Erythroblast (primary cell): ENCODE results near the gene PARM1.

ENCODE experiments used
- DNase-seq, 2 experiments: peaks; one replicate each; lab custom pipeline; 2025; lab: John Stamatoyannopoulos, UW
- GATA1 ChIP-seq: IDR thresholded peaks from 2 replicates; pipeline ENCODE4 v1.6.1; 2011; ENCODE audit warnings: low read depth, mild to moderate bottlenecking, control low read depth, low read length, moderate library complexity
- POLR2A ChIP-seq: IDR thresholded peaks from 2 replicates; pipeline ENCODE4 v1.6.1; 2011; ENCODE audit warnings: mild to moderate bottlenecking, low read length

The PARM1 gene

GRCh38 chr4:74950882-74951281, 18.0 kb downstream of the PARM1 start:
- DNase-seq = no peak
- no peak for TF ChIP-seq POLR2A
- TF ChIP-seq GATA1 = no peak

GRCh38 chr4:74953647-74954046, 20.7 kb downstream of the PARM1 start:
- no peak for DNase-seq
- TF ChIP-seq GATA1 (no peak), POLR2A (no peak)

DNA sequence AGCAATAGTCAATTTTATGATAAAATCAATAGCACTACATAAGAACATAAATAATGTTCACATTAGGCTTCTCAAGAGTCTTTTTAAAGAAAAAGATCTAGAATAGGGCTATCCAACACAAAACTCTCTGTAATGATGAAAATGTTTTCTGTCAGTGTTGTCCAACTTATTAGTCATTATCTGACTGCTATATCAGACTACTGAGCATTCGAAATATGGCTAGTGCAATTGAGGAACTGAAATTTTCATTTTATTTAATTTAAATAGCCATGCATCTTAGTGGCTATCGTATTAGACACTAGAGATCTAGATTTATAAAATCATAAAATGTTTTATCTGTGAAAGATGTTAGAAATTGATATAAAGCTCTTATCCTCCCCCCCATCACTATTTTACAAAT, 26.0 kb downstream of the PARM1 start:
- no peak for TF ChIP-seq GATA1
- no peak for TF ChIP-seq POLR2A
- no peak for DNase-seq

DNA sequence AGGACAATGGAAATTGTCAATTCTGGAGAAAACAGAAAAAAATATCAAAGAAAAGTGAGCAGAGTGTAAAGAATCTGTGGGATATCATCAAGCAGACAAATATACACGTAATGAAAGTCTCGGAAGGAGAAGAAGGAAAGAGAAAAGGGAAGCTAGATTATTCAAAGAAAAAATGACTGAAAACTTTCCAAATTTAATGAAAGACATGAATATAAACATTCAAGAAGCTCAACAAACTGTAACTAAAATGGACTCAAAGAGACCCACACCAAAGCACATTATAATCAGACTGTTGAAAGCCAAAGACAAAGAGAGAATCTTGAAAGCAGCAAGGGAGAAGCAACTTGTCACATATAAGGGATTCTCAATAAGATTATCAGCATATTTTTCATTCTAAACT, 28.3 kb downstream of the PARM1 start:
- TF ChIP-seq GATA1 (no peak), POLR2A (no peak)
- no peak for DNase-seq

- TF ChIP-seq GATA1 (no peak), POLR2A (no peak)
- DNase-seq = no peak
Measured at GRCh38 chr4:74962584-74962983, 29.7 kb downstream of the PARM1 start.

GRCh38 chr4:74964311-74964710, 31.4 kb downstream of the PARM1 start:
- TF ChIP-seq POLR2A (no peak), GATA1 (no peak)
- DNase-seq = no peak

- no peak for TF ChIP-seq POLR2A
Measured at GRCh38 chr4:74967324-74967723, 34.4 kb downstream of the PARM1 start.

DNA sequence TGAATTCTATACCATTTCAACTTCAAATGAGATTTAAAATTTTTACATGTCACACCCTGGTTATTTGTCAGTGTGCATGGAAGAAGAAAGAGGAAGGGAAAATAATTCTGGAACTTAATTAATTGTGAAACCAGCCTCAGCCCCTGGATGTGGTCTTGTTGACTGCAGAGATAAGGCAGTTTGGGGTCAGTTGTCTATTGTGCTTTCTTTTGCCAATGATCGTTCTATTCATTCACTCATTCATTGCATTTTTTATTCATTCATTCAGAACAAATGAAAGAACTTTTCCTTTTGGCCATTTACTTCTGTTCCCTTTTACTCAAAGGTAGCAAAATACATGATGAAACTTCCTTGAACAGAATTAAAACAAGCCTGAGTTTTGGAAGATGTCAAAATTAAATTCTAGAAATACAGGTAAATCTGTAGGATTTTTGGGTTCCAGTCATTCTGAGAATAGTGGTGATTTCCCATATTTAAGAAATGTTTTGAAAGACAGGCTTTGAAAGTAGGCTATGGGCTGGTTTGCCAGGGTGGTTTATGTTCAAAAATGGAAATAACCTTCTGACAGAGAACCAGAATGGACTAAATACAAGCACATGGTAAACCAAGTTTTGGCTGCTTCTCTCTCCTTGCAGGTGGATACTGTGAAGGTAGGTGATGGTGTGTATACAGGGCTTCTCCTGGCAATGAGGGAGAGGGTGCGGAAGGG, 35.7 kb downstream of the PARM1 start:
- no peak for TF ChIP-seq GATA1
- TF ChIP-seq POLR2A = no peak
- no peak for DNase-seq

More at GRCh38 chr4:74967324-74967723, 34.4 kb downstream of the PARM1 start:
- DNase-seq = no peak

- DNase-seq = no peak
- no peak for TF ChIP-seq POLR2A
- no peak for TF ChIP-seq GATA1
Measured at GRCh38 chr4:74969507-74970474, 36.9 kb downstream of the PARM1 start.

GRCh38 chr4:74970577-74970976, 37.7 kb downstream of the PARM1 start:
- TF ChIP-seq GATA1 (no peak), POLR2A (no peak)
- no peak for DNase-seq

DNA sequence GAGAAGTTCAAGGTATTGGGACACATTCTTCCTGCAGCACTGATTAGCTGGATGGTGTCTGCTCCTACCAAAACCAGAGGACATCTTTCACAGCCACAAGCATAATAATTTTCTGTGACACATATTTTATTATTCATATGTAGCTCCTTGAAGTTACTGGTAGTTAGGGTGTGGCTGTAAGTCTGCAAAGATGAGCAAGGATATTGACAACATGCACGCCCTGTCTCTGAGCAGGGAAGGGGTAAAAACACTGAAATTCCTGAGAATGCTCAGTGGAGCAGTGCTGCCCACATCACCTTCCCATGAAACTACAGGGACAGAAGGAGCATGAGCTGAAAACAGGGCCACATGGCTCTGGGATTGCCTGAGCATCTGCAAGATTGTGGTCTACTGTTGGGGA, 38.9 kb downstream of the PARM1 start:
- TF ChIP-seq GATA1 = no peak
- no peak for TF ChIP-seq POLR2A
- DNase-seq = no peak

GRCh38 chr4:74975082-74975481, 42.2 kb downstream of the PARM1 start:
- TF ChIP-seq GATA1 (no peak), POLR2A (no peak)
- no peak for DNase-seq

DNA sequence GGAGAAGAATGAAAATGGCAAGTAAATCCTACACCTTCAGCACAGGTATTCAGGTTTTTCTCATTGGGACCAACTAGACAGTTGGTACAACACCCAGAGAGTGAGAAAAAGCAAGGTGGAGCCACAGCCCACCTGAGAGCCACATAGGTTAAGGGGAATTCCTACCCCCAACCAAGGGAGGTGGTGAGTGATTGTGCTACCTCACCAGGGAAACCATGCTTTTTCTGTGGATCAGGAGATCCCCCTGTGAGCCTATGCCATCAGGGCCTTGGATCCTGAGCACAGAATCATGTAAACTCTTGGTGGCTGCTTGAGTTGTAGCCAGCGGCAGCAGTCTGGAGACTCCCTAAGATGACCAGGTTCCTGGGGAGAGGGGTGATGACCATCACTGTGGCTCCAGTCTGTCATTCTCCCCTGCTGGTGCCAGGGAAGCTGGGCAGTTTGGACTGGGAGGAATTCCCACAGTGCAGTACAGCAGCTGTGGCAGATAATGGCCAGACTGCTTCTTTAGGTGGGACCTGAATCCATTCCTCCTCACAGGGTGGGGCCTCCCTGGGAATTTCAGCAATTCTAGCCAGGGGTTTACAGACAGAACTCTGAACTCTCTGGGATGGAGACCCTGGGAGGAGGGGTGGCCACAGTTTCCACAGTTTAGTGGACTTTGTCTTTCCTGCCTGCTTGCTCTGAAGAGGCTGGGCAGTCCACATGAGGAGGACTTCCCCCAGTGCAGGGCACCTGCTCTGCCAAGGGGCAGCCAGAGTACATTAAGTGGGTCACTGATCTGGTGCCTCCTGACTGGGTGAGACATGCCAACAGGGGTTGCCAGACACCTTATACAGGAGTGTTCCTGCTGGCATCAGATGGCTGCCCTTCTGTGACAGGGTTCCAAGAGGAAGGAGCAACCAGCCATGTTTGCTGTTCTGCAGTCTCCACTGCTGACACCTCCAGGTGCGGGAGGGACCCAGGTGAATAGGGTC, 43.2 kb downstream of the PARM1 start:
- TF ChIP-seq POLR2A (no peak), GATA1 (no peak)
- no peak for DNase-seq
